Adipose tissue (tissue), 3 donors: Measurements from ENCODE around the gene CCDC57. TPM values are rescaled to one million over a fixed set of nuclear protein-coding genes. Genes with fewer than 3 reads are reported as not detected.
A peak's percentile ranks its signal among the peaks of the same experiment; 100 is the strongest.

Experiments
- H3K27ac ChIP-seq: one replicate; pipeline ENCODE4 v1.5.1; 2013; ENCODE audit warnings: low read depth, low read length
- WGBS, 3 donors: extraction: QIAGEN DNeasy Blood & Tissue Kit; methylation state at CpG; one replicate each; pipeline ENCODE4 v1.1.7; 2013; 5-methylcytosine and 5-hydroxymethylcytosine counted together
- polyA plus RNA-seq, 3 donors: library from polyadenylated mRNA; stranded (reverse); fragments of 200-250 nt; gene quantifications; one replicate each; pipeline ENCODE4 v1.2.3, GENCODE V29; 2013
- donor health status: healthy with polysubstance abuse.
- donor health status: Bipolar disorder and iron deficiency.
- donor health status: healthy.

CCDC57 gene
- polyA plus RNA-seq, 3 donors = 22.7 to 23.7 (median 22.9) TPM

DNA sequence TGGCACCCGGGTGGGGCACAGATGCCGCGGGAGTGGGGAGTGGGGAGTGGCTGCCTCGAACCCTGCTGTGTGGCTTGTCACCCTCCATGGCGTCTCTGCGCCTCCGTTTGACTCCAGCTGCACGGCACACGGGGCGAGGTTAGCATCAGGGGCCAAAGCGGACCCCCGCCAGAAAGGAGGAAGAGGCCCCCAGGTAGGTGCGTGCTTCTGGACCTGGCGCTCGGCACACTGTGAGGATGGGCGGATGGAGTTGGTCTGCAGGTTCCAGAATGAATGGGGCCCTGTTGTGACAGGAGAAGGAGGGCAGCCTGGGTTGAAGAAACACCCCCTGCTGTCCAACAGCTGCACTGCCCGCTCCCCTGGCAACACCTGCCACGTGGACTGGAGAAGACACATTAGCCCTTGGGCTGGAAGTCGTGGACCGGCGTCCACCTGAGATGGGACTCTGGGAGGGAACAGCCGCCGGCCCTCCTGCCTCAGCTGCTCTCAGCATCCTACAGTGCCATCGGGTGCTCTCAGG is 105.2 kb downstream of the CCDC57 start:
- WGBS, 3 donors = 82 to 86% (median 85%) methylated on average over 24 of the region's 24 CpGs
- H3K27ac ChIP-seq = no peak overlapping the region

- WGBS, 3 donors = 31 to 49% (median 40%) methylated on average over 9 of the region's 9 CpGs
These were observed 105.8 kb downstream of the CCDC57 start for GRCh38 chr17:82106688-82107305.

GRCh38 chr17:82105882-82106687 is 106.6 kb downstream of the CCDC57 start:
- no peak overlapping the region for H3K27ac ChIP-seq
- 26 to 34% (median 28%) methylated on average over 22 to 24 of the region's 24 CpGs for WGBS, 3 donors

More at GRCh38 chr17:82106688-82107305, 105.8 kb downstream of the CCDC57 start:
- H3K27ac ChIP-seq = no peak overlapping the region

GRCh38 chr17:82105417-82105881 is 107.2 kb downstream of the CCDC57 start:
- WGBS, 3 donors = 77 to 83% (median 83%) methylated on average over 13 of the region's 13 CpGs
- no peak overlapping the region for H3K27ac ChIP-seq

GRCh38 chr17:82104797-82105416 is 107.7 kb downstream of the CCDC57 start:
- WGBS, 3 donors = 92 to 94% (median 93%) methylated on average over 9 to 11 of the region's 11 CpGs
- H3K27ac ChIP-seq = no peak overlapping the region

GRCh38 chr17:82103553-82104451 is 108.8 kb downstream of the CCDC57 start:
- no peak overlapping the region for H3K27ac ChIP-seq
- WGBS, 3 donors = 34 to 57% (median 53%) methylated on average over 23 to 24 of the region's 24 CpGs

DNA sequence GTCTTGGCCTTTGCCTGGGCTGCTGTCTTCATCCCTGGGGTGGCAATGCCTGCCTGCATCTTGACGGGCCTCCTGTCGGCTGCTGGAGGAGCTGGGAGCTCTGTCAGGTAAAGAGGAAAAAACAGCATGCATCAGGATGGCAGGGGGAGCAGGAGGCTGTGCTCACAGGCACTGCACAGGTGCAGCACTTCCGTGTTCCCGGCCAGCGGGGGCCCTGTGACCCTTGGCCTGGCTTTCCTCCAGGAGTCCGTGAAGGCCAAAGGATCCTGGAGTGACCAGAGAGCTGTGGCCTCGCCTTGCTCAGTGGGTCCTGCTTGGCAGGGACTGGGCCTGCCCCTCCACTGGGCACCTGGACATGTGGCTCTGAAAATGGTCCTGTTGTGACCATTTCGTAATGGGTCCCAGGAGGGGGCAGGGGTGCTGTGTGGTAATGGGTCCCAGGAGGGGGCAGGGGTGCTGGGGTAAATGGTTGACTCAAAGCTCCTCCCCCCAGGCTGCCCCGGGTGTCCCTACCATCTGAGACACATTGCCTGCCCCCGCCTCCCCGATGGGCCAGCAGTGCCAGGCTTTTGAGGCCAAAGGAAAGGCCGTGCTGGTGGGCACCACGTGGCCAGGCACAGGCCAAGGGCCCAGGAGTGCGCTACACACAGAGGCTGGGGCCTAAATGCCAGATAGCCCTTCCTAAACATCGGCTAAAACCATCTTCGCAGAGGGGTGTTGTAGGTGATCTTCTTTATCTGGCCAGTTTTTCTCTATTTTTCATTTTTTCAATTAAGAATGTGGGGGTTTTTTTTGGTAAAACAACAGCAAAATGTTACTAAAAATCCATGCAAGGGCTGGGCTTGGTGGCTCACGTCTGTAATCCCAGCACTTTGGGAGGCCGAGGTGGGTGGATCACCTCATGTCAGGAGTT is 110.6 kb downstream of the CCDC57 start:
- no peak overlapping the region for H3K27ac ChIP-seq
- WGBS, 3 donors = 60 to 69% (median 61%) methylated on average over 18 of the region's 18 CpGs

- no peak overlapping the region for H3K27ac ChIP-seq
- WGBS, 3 donors = 57 to 75% (median 72%) methylated on average over 9 to 10 of the region's 10 CpGs
These were observed 111.3 kb downstream of the CCDC57 start for GRCh38 chr17:82101301-82101715.

DNA sequence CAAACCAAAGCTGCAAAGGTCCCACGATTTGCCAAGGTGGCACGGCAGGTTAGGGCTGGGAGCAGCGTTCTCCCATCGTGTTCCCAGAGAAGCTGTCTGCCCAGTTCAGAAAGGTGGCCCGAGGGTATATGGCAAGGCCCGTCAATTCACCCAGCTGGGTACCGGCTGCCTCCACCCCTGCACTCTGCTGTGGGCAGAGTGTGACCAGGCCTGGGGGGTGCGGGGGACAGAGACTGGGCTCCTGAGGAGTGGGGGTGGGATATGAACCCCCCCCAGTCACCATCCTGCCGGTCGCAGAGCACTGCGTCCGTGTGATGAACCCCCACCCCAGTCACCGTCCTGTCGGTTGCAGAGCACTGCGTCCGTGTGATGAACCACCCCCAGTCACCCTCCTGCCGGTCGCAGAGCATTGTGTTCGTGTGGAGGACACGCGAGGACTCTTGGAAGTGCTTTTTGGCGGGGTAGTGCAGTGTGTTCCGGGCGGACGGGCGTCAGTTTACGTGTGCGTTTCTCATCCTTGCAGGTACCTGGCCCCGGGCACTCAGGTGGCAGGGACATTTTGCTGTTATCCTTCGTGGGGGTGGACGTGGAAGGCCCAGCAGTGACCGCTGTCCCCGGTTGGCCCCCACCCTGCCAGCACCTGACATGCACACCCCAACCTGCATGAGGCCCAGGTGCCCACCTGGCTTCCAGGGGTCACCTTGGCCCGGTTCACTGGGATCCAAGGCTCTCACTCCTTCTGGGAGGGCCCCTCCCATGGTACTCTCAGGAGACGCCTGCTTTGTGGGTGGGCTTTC is 111.9 kb downstream of the CCDC57 start:
- H3K27ac ChIP-seq = no peak overlapping the region
- WGBS, 3 donors = 89 to 92% (median 91%) methylated on average over 35 of the region's 35 CpGs

DNA sequence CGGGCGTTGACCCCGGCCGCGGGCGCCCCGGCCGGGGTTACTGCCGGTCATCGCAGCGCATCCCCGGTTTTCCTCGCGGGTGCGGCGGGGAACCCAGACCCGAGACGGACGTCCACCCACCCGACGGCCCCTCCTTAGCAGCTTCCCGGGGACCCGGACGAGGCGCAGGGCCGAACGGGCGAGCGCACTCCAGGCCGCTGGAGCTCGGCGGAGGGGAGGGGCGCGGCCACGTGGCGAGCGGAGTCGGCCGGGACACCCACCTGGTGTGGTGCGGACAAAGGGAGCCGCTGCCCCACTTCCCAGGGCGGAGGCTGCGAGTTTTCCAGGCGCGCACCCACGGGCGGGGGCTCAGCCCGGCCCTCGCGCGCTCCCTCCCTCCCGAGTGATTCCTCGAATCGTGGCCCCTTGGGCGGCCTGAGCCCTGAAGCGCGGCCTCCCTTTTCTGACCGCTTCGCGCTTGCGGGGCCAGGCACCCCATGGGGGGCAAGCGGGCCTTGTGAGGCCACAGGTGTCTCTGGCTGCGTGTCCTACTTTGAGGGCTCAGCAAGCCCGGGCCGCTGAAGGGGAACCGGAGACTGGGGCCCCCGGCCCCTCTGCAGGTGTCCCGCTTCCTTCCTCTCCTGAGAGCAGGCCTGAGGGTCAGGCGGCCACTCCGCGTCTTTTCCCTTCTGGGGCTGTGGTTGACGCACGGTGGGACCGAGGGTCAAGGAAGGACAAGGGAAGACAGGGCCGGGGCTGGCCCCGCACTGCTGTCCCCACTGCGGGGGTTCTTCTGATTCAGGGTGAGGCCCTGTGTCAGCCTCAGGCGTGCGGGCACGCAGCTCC is 113.5 kb downstream of the CCDC57 start:
- H3K27ac ChIP-seq = peak overlapping the region; percentile 38
- WGBS, 3 donors = 11 to 21% (median 13%) methylated on average over 56 to 78 of the region's 80 CpGs

DNA sequence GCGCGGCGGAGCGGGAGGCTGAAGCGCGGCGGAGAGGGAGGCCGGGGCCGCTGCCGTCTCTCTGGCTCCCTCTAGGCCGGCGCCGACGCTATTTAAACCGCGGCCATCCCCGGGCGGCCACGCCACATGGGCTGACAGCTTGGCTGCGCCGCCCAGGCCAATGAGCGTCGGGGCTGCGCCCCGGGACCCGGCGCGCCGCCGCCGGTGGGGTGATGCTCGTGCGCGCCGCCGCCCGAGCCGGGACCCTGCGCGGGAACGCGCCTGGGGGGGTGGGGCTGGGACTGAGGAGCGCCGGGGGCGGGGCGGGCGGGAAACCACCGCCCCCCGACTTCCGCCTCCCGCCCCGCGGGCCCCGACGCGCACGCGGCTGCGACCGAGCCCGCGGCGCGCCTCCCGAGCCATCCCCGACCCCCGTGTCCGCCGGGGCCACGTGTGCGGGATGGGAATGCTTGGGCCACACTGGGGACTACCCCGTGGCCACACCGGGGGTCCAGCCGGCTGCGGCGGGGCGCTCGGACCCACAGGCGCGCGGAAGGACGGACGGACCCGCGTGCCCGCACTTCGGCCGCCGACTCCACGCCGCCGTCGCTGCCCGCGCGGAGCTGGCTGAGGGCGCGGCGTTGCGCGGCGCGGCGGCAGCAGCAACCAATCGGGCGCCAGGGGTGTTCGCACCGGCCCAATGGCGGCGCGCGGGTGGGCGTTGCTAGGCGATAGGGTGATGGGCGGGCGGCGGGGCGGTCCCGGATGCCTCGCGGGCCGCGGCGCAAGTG is 114.3 kb downstream of the CCDC57 start, which contains the start of gene FASN:
Gene FASN, minus strand, starts transcription at position 68 of the 770 bp plus-strand sequence. CDS start 1,791 bp downstream, outside the sequence.
- peak within 1 kb of the TSS; percentile 71 for H3K27ac ChIP-seq
- WGBS, 3 donors = 0% methylated on average over 68 to 123 of the region's 124 CpGs

DNA sequence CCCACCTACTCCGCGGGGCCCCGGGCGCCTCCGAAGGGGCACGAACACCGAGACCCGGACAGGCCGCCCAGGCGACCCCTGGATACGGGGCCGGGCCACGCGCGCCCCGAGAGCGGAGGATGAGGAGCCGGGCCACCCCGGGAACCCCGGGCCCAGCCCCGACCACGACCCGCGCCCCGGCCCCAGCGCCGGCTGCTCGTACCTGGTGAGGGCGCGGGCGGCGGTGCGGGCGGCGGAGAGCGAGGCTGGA is 114.8 kb downstream of the CCDC57 start:
- 0 to 1% (median 0%) methylated on average over 11 to 36 of the region's 36 CpGs for WGBS, 3 donors
- H3K27ac ChIP-seq = peak overlapping the region; percentile 34

GRCh38 chr17:82097184-82097918 is 115.3 kb downstream of the CCDC57 start:
- H3K27ac ChIP-seq = peak overlapping the region; percentile 34
- WGBS, 3 donors = 1 to 2% (median 2%) methylated on average over 57 to 77 of the region's 77 CpGs

- 59 to 71% (median 59%) methylated on average over 8 of the region's 8 CpGs for WGBS, 3 donors
- H3K27ac ChIP-seq = no peak overlapping the region
These were observed 115.9 kb downstream of the CCDC57 start for GRCh38 chr17:82096709-82097183.
